Vagina (tissue), 2 donors: ENCODE measurements around the gene TATDN2.

ENCODE experiments used
- POLR2A ChIP-seq, 2 donors: fragments of 450-650 bp; IDR thresholded peaks; one replicate each; pipeline ENCODE4 v1.6.1; 2017; ENCODE audit warnings: antibody characterized with exemption in 2 of 2, mild to moderate bottlenecking in 2 of 2, moderate library complexity in 2 of 2
- TF ChIP-seq, protein P1 (sequence below), 3 experiments: fragments of 450-650 bp in 2 of 3; fragments of 200-600 bp in 1 of 3; sonication (generic) in 1 of 3; IDR thresholded peaks; one replicate each; pipeline ENCODE4 v1.5.1; 2017 to 2019; ENCODE audit warnings: antibody characterized with exemption in 3 of 3, mild to moderate bottlenecking in 2 of 3, moderate library complexity in 2 of 3

DNA sequence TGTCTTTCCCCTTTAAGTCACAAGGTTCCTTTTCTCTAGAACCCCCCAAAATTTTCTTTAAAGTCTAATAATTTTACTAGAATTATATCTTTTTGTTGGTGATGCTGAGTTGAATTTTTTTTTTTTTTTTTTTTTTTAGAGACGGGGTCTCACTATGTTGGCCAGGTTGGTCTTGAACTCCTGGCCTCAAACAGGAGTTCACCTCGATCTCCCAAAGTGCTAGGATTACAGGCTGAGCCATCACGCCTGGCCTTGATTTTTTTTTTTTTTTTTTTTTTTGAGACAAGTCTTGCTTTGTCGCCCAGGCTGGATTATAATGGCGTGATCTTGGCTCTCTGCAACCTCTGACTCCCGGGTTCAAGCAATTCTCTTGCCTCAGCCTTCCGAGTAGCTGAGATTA lies 60.4 kb downstream of the TATDN2 start:
- TF ChIP-seq, protein P1, sequence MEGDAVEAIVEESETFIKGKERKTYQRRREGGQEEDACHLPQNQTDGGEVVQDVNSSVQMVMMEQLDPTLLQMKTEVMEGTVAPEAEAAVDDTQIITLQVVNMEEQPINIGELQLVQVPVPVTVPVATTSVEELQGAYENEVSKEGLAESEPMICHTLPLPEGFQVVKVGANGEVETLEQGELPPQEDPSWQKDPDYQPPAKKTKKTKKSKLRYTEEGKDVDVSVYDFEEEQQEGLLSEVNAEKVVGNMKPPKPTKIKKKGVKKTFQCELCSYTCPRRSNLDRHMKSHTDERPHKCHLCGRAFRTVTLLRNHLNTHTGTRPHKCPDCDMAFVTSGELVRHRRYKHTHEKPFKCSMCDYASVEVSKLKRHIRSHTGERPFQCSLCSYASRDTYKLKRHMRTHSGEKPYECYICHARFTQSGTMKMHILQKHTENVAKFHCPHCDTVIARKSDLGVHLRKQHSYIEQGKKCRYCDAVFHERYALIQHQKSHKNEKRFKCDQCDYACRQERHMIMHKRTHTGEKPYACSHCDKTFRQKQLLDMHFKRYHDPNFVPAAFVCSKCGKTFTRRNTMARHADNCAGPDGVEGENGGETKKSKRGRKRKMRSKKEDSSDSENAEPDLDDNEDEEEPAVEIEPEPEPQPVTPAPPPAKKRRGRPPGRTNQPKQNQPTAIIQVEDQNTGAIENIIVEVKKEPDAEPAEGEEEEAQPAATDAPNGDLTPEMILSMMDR (IDR thresholded peaks at IDR 0.05): no peak
- TF ChIP-seq POLR2A (IDR thresholded peaks at IDR 0.05): no peak
